ENCODE data around the gene METTL6. TPM values are rescaled to one million over a fixed set of nuclear protein-coding genes. Genes with fewer than 3 reads are reported as not detected.

Gene METTL6
- total RNA-seq, 1 experiment from 2014 or later, result 25.6 TPM

GRCh38 chr3:15409239-15409638 is 18.1 kb downstream of the METTL6 start:
- no peak overlapping the region for H3K9ac ChIP-seq (ENCODE audit: extremely low read depth, insufficient read length, low read length)
- no peaks in the 10 kb centered on the region for H3K27me3 ChIP-seq (ENCODE audit: insufficient read depth, low read length)
- H3K27ac ChIP-seq (ENCODE audit: insufficient read length, low read depth, low read length), result no peak overlapping the region
- H3K23ac ChIP-seq (ENCODE audit: insufficient read length, low read depth, low read length), result no peak overlapping the region
- no peak overlapping the region for H4K5ac ChIP-seq (ENCODE audit: insufficient read length, low read depth, low read length)
- no peak for DNase-seq
- no peaks in the 10 kb centered on the region for H3K79me2 ChIP-seq (ENCODE audit: insufficient read depth, low read length)
- no peaks in the 10 kb centered on the region for H3K4me1 Mint-ChIP-seq
- no peak overlapping the region for H3K4me3 Mint-ChIP-seq
- peak overlapping the region in 1 of 3 experiments; percentile 91; a peak in 1 of 7 replicates for H3K27ac Mint-ChIP-seq
- no peak overlapping the region for H2AK5ac ChIP-seq (ENCODE audit: insufficient read length, low read length)
- H3K4me2 ChIP-seq (ENCODE audit: insufficient read depth, insufficient read length, low read length), result no peak overlapping the region
- H2BK15ac ChIP-seq (ENCODE audit: low read depth, low read length), result no peak overlapping the region
- H3K4ac ChIP-seq (ENCODE audit: low read depth, low read length), result no peak overlapping the region
- H3T11ph ChIP-seq (ENCODE audit: low read length), result no peak overlapping the region
- no peaks in the 10 kb centered on the region for H3K9me3 ChIP-seq (ENCODE audit: control insufficient read depth, low read depth, low read length)
- peaks cover 4 to 40% (median 31%) of the 10 kb centered on the region in 3 experiments; a peak in 5 of 7 replicates for H3K36me3 Mint-ChIP-seq (ENCODE audit: insufficient read depth in 1 of 3, low read depth in 3 of 3)
- no peaks in the 10 kb centered on the region for H3K4me1 ChIP-seq (ENCODE audit: insufficient read depth, low read length)
- H3K23me2 ChIP-seq (ENCODE audit: insufficient read length, low read depth, low read length, poor library complexity, severe bottlenecking), result no peaks in the 10 kb centered on the region
- no CpG with 5 or more reads among the region's 3 CpGs for WGBS (ENCODE audit: extremely low coverage, insufficient read length, low lambda C conversion rate)
- H2BK20ac ChIP-seq (ENCODE audit: low read depth, low read length, poor library complexity, severe bottlenecking), result no peak overlapping the region
- H3K14ac ChIP-seq (ENCODE audit: insufficient read depth, low read length), result no peak overlapping the region
- no peak overlapping the region for H2AFZ ChIP-seq (ENCODE audit: low read length)
- H4K8ac ChIP-seq (replicated peaks; ENCODE audit: insufficient read length, low read depth, low read length), result no peak overlapping the region
- no peaks in the 10 kb centered on the region for H3K27me3 Mint-ChIP-seq (ENCODE audit: low read depth)
- no peaks in the 10 kb centered on the region for H3K9me3 Mint-ChIP-seq
- no peak overlapping the region for H4K91ac ChIP-seq (ENCODE audit: insufficient read length, low read depth, low read length)
- no peak overlapping the region for H3K18ac ChIP-seq (ENCODE audit: insufficient read length, low read depth, low read length)
- H2BK12ac ChIP-seq (ENCODE audit: insufficient read length, low read depth, low read length), result no peak overlapping the region
- H2BK120ac ChIP-seq (ENCODE audit: low read depth, low read length, poor library complexity, severe bottlenecking), result no peak overlapping the region
- H2BK5ac ChIP-seq (ENCODE audit: insufficient read length, low read length), result no peak overlapping the region
- no peak for TF ChIP-seq CTCF (conservative IDR thresholded peaks at IDR 0.05)
- no peak overlapping the region for H3K56ac ChIP-seq (ENCODE audit: insufficient read length, low read depth, low read length)
- no peaks in the 10 kb centered on the region for H3K79me1 ChIP-seq (ENCODE audit: insufficient read depth, low read depth, low read length, poor library complexity, severe bottlenecking)
- H4K20me1 ChIP-seq (ENCODE audit: control insufficient read depth, insufficient read depth, insufficient read length), result no peaks in the 10 kb centered on the region
